HCT116 (cell line): ENCODE data around the gene CNST. TPM values are rescaled to one million over a fixed set of nuclear protein-coding genes. Genes with fewer than 3 reads are reported as not detected.
"Not testable (repeated sequence)": the region's sequence is repeated elsewhere in the genome, so short reads cannot be mapped to it uniquely, and the experiment has no call there.

ENCODE experiments used
- ATAC-seq: fragments of 200-7000 bp; cut with Tn5 transposase; 2 replicates; pipeline ENCODE4 v1.9.1; 2020; ENCODE audit warnings: mild to moderate bottlenecking, moderate library complexity
- BruUV-seq: library from RNA; stranded (reverse); fragments of 400-500 nt; replicated peaks from 2 replicates; lab custom pipeline; 2021; lab: Mats Ljungman, UMichigan
- CTCF ChIA-PET: fragments of 300-600 bp; sonication (Branson Sonifier 250); formaldehyde crosslinking; loops from one replicate; lab custom pipeline; 2021; ENCODE audit warnings: antibody characterized with exemption; lab: Charles Lee
- POLR2A ChIA-PET: fragments of 300-600, 350-600 bp; sonication (Branson Sonifier 250); formaldehyde crosslinking; loops from one replicate; lab custom pipeline; 2021; ENCODE audit warnings: antibody characterized with exemption; lab: Charles Lee
- RAD21 ChIA-PET, 2 experiments: fragments of 300-600 bp; sonication (Branson Sonifier 250); formaldehyde crosslinking; loops; one replicate each; lab custom pipeline; 2023; ENCODE audit warnings: low total read pairs in 2 of 2; ENCODE audit not compliant: uncharacterized antibody in 2 of 2, unreplicated experiment in 2 of 2, low non-redundant PET in 1 of 2; lab: Charles Lee
- DNase-seq: peaks from one replicate; pipeline ENCODE4 v3.0.0-alpha.2; 2010; ENCODE audit warnings: low read depth, low spot score
- H2AFZ ChIP-seq: fragments of 200-600 bp; shearing (Covaris generic), sonication (generic); 2 replicates; pipeline ENCODE4 v1.6.1; 2017; ENCODE audit warnings: low read depth, mixed run types, mixed read lengths, antibody characterized with exemption, low read length; ENCODE audit not compliant: poor library complexity, severe bottlenecking
- H3K27ac ChIP-seq: 2 replicates; pipeline ENCODE4 v1.5.1; 2012; ENCODE audit warnings: low read depth, low read length
- H3K27me3 ChIP-seq: fragments of 200-600 bp; sonication (generic); 2 replicates; pipeline ENCODE4 v1.6.1; 2016; ENCODE audit warnings: mixed run types, low read length, mixed read lengths; ENCODE audit not compliant: insufficient read depth
- H3K36me3 ChIP-seq, 2 experiments: fragments of 200-500 bp in 1 of 2; fragments of 200-600 bp in 1 of 2; sonication (Bioruptor generic) in 1 of 2; sonication (generic) in 1 of 2; 2 replicates each; pipeline versions ENCODE4 v1.5.1 to v1.6.1; 2014 to 2016; ENCODE audit warnings: low read length in 2 of 2, inconsistent platforms in 1 of 2, mixed read lengths in 1 of 2, mixed run types in 1 of 2; ENCODE audit not compliant: insufficient read depth in 2 of 2, control insufficient read depth in 1 of 2
- H3K4me1 ChIP-seq, 2 experiments: fragments of 200-600 bp in 1 of 2; sonication (generic) in 1 of 2; 2 replicates each; pipeline versions ENCODE4 v1.5.1 to v1.6.1; 2012 to 2017; ENCODE audit warnings: low read length in 2 of 2, inconsistent platforms in 1 of 2, mild to moderate bottlenecking in 1 of 2, mixed read lengths in 1 of 2, mixed run types in 1 of 2, moderate library complexity in 1 of 2; ENCODE audit not compliant: insufficient read depth in 2 of 2, control insufficient read depth in 1 of 2
- H3K4me2 ChIP-seq: fragments of 200-600 bp; sonication (generic); 2 replicates; pipeline ENCODE4 v1.6.1; 2017; ENCODE audit warnings: mixed run types, low read length, mixed read lengths
- H3K4me3 ChIP-seq, 2 experiments: fragments of 200-600 bp in 1 of 2; sonication (generic) in 1 of 2; replicated peaks in 1 of 2; 2 replicates each; pipeline ENCODE4 v1.5.1; 2011 to 2016; ENCODE audit warnings: low read length in 2 of 2, control low read depth in 1 of 2, low read depth in 1 of 2, mild to moderate bottlenecking in 1 of 2, mixed read lengths in 1 of 2, mixed run types in 1 of 2
- H3K79me2 ChIP-seq: fragments of 200-600 bp; sonication (generic); 2 replicates; pipeline ENCODE4 v1.6.1; 2017; ENCODE audit warnings: mild to moderate bottlenecking, mixed run types, low read length, moderate library complexity, mixed read lengths; ENCODE audit not compliant: insufficient read depth
- H3K9ac ChIP-seq: fragments of 200-600 bp; sonication (generic); 2 replicates; pipeline ENCODE4 v1.6.1; 2016; ENCODE audit warnings: low read length, mixed read lengths
- H3K9me2 ChIP-seq: fragments of 200-600 bp; sonication (generic), shearing (Covaris generic); 2 replicates; pipeline ENCODE4 v1.6.1; 2017; ENCODE audit warnings: mixed run types, mild to moderate bottlenecking, moderate library complexity; ENCODE audit not compliant: insufficient read depth
- H3K9me3 ChIP-seq, 2 experiments: fragments of 200-500 bp in 1 of 2; fragments of 200-600 bp in 1 of 2; sonication (Bioruptor generic) in 1 of 2; sonication (generic) in 1 of 2; 2 replicates each; pipeline ENCODE4 v1.6.1; 2014 to 2017; ENCODE audit warnings: low read length in 2 of 2, mixed read lengths in 2 of 2, inconsistent platforms in 1 of 2, low read depth in 1 of 2, mild to moderate bottlenecking in 1 of 2, mixed run types in 1 of 2, moderate library complexity in 1 of 2; ENCODE audit not compliant: control insufficient read depth in 1 of 2, insufficient read depth in 1 of 2
- H4K20me1 ChIP-seq: fragments of 200-600 bp; sonication (generic), shearing (Covaris generic); 2 replicates; pipeline ENCODE4 v1.6.1; 2017; ENCODE audit warnings: mixed run types, mild to moderate bottlenecking, moderate library complexity; ENCODE audit not compliant: insufficient read depth
- EZH2 ChIP-seq: fragments of 200-600 bp; sonication (generic); IDR thresholded peaks from 2 replicates; pipeline ENCODE4 v1.6.1; 2017; ENCODE audit warnings: antibody characterized with exemption, mixed run types
- FOSL1 ChIP-seq: IDR thresholded peaks from 2 replicates; pipeline ENCODE4 v1.6.1; 2012; ENCODE audit warnings: low read depth
- POLR2A ChIP-seq: IDR thresholded peaks from 2 replicates; pipeline ENCODE4 v1.7.0; 2011; ENCODE audit warnings: borderline replicate concordance; ENCODE audit not compliant: insufficient read depth, insufficient read length; ENCODE audit errors: extremely low read depth
- POLR2AphosphoS5 ChIP-seq: IDR thresholded peaks from 2 replicates; pipeline ENCODE4 v1.6.1; 2011; ENCODE audit warnings: mild to moderate bottlenecking, low read depth, low read length, moderate library complexity
- SIN3A ChIP-seq: IDR thresholded peaks from 2 replicates; pipeline ENCODE4 v1.6.1; 2012; ENCODE audit warnings: low read depth
- SRF ChIP-seq: IDR thresholded peaks from 2 replicates; pipeline ENCODE4 v1.6.1; 2012; ENCODE audit warnings: low read depth
- intact Hi-C: fragments of 100-400 bp; cut with micrococcal nuclease; formaldehyde crosslinking; loops from 2 replicates; pipeline ENCODE4 v1.10.0; 2022
- total RNA-seq: library from RNA; stranded (reverse); gene quantifications from one replicate; pipeline ENCODE4 v1.2.1, GENCODE V29; 2021; ENCODE audit not compliant: unreplicated experiment
- TF ChIP-seq, protein P1 (sequence below), 3 experiments: fragments of 200-600 bp in 1 of 3; sonication (generic) in 1 of 3; IDR thresholded peaks in 2 of 3; conservative IDR thresholded peaks in 1 of 3; 2 replicates each; pipeline ENCODE4 v1.5.1; 2012 to 2017; ENCODE audit warnings: low read depth in 2 of 3, low read length in 2 of 3, antibody characterized with exemption in 1 of 3, borderline replicate concordance in 1 of 3, control low read depth in 1 of 3, mild to moderate bottlenecking in 1 of 3, mixed read lengths in 1 of 3, mixed run types in 1 of 3, moderate library complexity in 1 of 3; ENCODE audit not compliant: insufficient read depth in 1 of 3
- TF ChIP-seq, protein P2 (sequence below): IDR thresholded peaks from 2 replicates; pipeline ENCODE4 v1.6.1; 2012
- TF ChIP-seq, protein P3 (sequence below): IDR thresholded peaks from 2 replicates; pipeline ENCODE4 v1.6.1; 2011; ENCODE audit warnings: mild to moderate bottlenecking, low read length, moderate library complexity; ENCODE audit not compliant: insufficient replicate concordance; ENCODE audit errors: extremely low read depth

Gene CNST
- total RNA-seq, 1 experiment from 2014 or later: 13.5 TPM

DNA sequence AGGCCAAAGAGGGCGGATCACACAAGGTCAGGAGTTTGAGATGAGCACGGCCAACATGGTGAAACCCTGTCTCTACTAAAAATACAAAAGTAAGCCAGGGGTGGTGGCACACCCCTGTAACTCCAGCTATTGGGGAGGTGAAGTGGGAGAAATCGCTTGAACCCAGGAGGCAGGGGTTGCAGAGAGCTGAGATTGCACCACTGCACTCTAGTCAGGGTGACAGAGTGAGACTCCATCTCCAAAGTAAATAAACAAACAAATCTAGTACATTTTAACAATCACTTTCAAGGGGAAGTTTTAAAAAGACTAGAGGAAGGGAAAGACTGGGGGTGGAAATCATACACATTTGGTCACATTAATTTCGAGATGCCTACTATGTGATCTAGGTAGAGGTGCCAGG is 6.9 kb upstream of the CNST start:
- Histone ChIP-seq H3K4me3 (no peak overlapping the region), H3K79me2 (peaks cover 88% of the 10 kb centered on the region), H2AFZ (no peak overlapping the region), H4K20me1 (no peaks in the 10 kb centered on the region), H3K9ac (no peak overlapping the region), H3K36me3 (peaks cover 15 to 21% of the 10 kb centered on the region in 2 experiments), H3K27ac (no peak overlapping the region), H3K9me2 (no peaks in the 10 kb centered on the region), H3K4me2 (no peak overlapping the region), H3K9me3 (no peaks in the 10 kb centered on the region), H3K27me3 (no peaks in the 10 kb centered on the region), H3K4me1 (no peaks in the 10 kb centered on the region; a peak in 1 of 4 replicates)
- intact Hi-C loops: no loop called here
- no peak for ATAC-seq
- TF ChIP-seq, protein P1, sequence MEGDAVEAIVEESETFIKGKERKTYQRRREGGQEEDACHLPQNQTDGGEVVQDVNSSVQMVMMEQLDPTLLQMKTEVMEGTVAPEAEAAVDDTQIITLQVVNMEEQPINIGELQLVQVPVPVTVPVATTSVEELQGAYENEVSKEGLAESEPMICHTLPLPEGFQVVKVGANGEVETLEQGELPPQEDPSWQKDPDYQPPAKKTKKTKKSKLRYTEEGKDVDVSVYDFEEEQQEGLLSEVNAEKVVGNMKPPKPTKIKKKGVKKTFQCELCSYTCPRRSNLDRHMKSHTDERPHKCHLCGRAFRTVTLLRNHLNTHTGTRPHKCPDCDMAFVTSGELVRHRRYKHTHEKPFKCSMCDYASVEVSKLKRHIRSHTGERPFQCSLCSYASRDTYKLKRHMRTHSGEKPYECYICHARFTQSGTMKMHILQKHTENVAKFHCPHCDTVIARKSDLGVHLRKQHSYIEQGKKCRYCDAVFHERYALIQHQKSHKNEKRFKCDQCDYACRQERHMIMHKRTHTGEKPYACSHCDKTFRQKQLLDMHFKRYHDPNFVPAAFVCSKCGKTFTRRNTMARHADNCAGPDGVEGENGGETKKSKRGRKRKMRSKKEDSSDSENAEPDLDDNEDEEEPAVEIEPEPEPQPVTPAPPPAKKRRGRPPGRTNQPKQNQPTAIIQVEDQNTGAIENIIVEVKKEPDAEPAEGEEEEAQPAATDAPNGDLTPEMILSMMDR (IDR thresholded peaks at IDR 0.05 in 2 of 3, conservative IDR thresholded peaks at IDR 0.05 in 1 of 3; ENCODE audit: borderline replicate concordance in 1 of 3, insufficient read depth in 1 of 3, low read depth in 2 of 3, low read length in 2 of 3): no peak
- TF ChIP-seq EZH2 (no peak), SIN3A (no peak), POLR2AphosphoS5 (no peak), POLR2A (no peak), SRF (no peak), FOSL1 (no peak)
- TF ChIP-seq, protein P2, sequence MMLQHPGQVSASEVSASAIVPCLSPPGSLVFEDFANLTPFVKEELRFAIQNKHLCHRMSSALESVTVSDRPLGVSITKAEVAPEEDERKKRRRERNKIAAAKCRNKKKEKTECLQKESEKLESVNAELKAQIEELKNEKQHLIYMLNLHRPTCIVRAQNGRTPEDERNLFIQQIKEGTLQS: no peak
- TF ChIP-seq, protein P3, sequence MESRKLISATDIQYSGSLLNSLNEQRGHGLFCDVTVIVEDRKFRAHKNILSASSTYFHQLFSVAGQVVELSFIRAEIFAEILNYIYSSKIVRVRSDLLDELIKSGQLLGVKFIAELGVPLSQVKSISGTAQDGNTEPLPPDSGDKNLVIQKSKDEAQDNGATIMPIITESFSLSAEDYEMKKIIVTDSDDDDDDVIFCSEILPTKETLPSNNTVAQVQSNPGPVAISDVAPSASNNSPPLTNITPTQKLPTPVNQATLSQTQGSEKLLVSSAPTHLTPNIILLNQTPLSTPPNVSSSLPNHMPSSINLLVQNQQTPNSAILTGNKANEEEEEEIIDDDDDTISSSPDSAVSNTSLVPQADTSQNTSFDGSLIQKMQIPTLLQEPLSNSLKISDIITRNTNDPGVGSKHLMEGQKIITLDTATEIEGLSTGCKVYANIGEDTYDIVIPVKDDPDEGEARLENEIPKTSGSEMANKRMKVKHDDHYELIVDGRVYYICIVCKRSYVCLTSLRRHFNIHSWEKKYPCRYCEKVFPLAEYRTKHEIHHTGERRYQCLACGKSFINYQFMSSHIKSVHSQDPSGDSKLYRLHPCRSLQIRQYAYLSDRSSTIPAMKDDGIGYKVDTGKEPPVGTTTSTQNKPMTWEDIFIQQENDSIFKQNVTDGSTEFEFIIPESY: no peak
- ChIA-PET RAD21 (no interaction called here), CTCF (no interaction called here), POLR2A (no interaction called here)
- DNase-seq: no peak
- no TSS peak for BruUV-seq

DNA sequence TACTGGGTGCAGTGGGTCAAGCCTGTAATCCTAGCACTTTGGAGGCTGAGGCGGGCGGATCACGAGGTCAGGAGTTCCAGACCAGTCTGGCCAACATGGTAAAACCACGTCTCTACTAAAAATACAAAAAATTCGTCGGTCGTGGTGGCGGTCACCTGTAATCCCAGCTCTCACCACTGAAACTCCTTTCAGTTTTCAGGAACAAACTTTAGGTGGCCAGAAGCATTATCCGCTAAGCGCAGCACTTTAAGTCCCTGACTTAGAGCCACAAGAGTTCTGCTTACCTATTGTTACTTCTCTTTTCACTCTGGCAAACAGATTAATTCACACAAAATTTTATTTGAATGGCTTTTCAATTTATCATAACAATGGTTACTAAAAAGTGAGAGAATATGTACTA is 5.4 kb upstream of the CNST start:
- peaks cover 11 to 15% of the 10 kb centered on the region in 2 experiments for H3K36me3 ChIP-seq
- H3K4me2 ChIP-seq, H3K9me2 ChIP-seq, H2AFZ ChIP-seq, H4K20me1 ChIP-seq, BruUV-seq, RAD21 ChIA-PET, DNase-seq, H3K27ac ChIP-seq, H3K4me3 ChIP-seq, POLR2A ChIA-PET, CTCF ChIA-PET, intact Hi-C loops, H3K4me1 ChIP-seq, H3K9ac ChIP-seq, H3K9me3 ChIP-seq, H3K27me3 ChIP-seq: not testable (repeated sequence)
- peaks cover 89% of the 10 kb centered on the region for H3K79me2 ChIP-seq
- ATAC-seq: peak; percentile 46; the same call in 1 of the 2 replicates
